Esophagus (tissue), 2 donors: ENCODE results near the gene PCBP3. TPM values are rescaled to one million over a fixed set of nuclear protein-coding genes. Genes with fewer than 3 reads are reported as not detected.

ENCODE experiments used
- H3K27ac ChIP-seq, 2 donors: one replicate each; pipeline ENCODE4 v1.5.1; 2013; ENCODE audit warnings: low read depth in 2 of 2, mild to moderate bottlenecking in 2 of 2, inconsistent platforms in 1 of 2, low read length in 1 of 2, moderate library complexity in 1 of 2
- H3K27me3 ChIP-seq, 2 donors: one replicate each; pipeline ENCODE4 v1.6.1; 2013; ENCODE audit warnings: low read length in 2 of 2, control low read depth in 1 of 2, mild to moderate bottlenecking in 1 of 2; ENCODE audit not compliant: insufficient read depth in 2 of 2, control insufficient read depth in 1 of 2
- H3K36me3 ChIP-seq, 2 donors: one replicate each; pipeline ENCODE4 v1.6.1; 2013; ENCODE audit warnings: low read length in 1 of 2; ENCODE audit not compliant: control insufficient read depth in 2 of 2, insufficient read depth in 2 of 2
- H3K4me1 ChIP-seq, 2 donors: one replicate each; pipeline ENCODE4 v1.6.1; 2013; ENCODE audit warnings: low read length in 1 of 2; ENCODE audit not compliant: control insufficient read depth in 2 of 2, insufficient read depth in 2 of 2
- H3K4me3 ChIP-seq, 2 donors: one replicate each; pipeline ENCODE4 v1.5.1; 2013; ENCODE audit warnings: low read length in 2 of 2, mild to moderate bottlenecking in 2 of 2, low read depth in 1 of 2, moderate library complexity in 1 of 2
- H3K9me3 ChIP-seq, 2 donors: one replicate each; pipeline ENCODE4 v1.6.1; 2013; ENCODE audit warnings: mild to moderate bottlenecking in 2 of 2, low read depth in 1 of 2, low read length in 1 of 2, moderate library complexity in 1 of 2; ENCODE audit not compliant: control insufficient read depth in 2 of 2, insufficient read depth in 1 of 2
- WGBS, 2 donors: extraction: QIAGEN DNeasy Blood & Tissue Kit; methylation state at CpG; one replicate each; pipeline ENCODE4 v1.1.7; 2013; 5-methylcytosine and 5-hydroxymethylcytosine counted together
- polyA plus RNA-seq, 2 donors: library from polyadenylated mRNA; stranded (reverse); fragments of 200-250 nt; gene quantifications; one replicate each; pipeline ENCODE4 v1.2.3, GENCODE V29; 2013
- donor health status: healthy with polysubstance abuse.
- donor health status: Bipolar disorder and iron deficiency.

Gene PCBP3
- polyA plus RNA-seq, 2 donors, result 0.24 to 0.67 TPM

DNA sequence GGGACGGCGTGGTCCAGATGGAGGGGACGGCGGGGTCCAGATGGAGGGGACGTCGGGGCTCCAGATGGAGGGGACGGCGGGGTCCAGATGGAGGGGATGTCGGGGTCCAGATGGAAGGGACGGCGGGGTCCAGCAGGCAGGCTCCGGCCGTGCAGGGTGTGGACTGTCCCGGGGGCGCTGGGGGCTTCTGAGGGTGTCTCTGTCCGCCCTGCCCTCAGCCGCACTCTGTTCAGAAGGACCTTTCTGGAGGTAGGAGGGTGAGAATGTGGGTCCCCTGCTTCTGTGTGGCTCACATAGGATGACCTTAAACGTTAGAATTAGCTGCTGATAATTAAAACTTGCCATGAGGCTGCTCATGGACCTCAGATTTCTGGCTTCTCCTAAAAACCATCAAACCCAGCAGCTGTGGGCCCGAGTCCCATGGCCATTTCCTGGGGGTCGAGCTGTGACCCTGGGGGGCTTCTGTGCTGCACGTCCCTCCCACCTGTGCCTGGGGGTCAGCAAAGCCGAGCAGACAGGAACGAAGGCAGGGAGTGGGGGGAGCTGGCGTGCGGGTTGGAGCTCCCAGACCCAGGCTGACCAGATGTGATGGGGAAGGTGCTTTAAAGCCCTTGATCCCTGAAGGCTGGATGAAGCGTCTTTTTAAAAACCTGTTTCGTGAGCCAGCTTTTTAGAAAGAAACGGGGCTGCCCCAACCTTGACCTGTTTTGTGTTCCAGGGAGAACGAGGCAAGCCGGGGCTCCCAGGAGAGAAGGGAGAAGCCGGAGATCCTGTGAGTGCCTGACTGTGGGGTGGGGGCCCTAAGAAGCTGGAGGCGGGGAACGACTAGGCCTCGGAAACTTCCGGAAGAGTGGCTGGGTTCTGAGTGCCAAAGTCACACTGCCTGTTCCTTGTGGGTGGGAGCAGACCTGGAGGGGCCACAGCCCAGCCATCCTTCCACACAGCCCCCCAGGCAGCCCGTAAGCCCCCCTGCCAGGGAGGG is 345.1 kb downstream of the PCBP3 start:
- Histone ChIP-seq H3K27me3 (no peaks in the 10 kb centered on the region), H3K36me3 (peaks cover 0 to 8% of the 10 kb centered on the region in 2 donors), H3K4me1 (no peaks in the 10 kb centered on the region), H3K27ac (peak overlapping the region in 1 of 2 donors; percentile 13), H3K9me3 (no peaks in the 10 kb centered on the region), H3K4me3 (no peak overlapping the region)
- WGBS, 2 donors, result 75 to 83% methylated on average over 35 to 36 of the region's 36 CpGs

DNA sequence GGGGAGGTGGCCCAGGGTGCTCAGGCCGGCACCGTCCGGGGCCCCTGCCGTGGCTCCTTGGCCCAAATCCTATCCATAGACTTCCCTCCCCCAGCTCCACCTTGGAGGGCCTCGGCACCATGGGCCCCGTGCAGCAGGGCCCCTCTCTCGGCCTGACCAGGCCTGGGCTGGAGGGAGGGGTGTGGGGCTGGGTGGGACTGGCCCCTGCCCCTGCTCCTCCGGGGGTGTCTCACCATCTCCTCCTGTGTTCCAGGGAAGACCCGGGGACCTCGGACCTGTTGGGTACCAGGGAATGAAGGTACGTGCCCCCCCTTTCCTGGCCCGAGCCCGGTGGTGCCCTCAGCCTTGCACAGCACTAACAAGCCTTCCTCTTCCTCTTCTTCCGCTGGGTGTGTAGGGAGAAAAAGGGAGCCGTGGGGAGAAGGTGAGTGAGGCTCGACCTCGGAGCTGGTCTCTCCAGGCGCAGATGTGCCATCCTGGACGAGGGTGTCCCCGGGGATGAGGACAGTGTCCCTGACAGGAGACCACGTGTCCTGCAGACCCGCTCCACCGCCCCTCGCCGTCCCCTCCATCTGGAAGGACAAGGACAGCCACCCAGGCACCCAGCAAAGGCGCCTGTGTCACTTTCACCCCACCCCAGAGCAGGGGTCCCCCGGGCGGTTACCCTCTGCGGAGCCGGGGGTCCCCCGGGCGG is 346.0 kb downstream of the PCBP3 start:
- no peaks in the 10 kb centered on the region for H3K27me3 ChIP-seq
- no peak overlapping the region for H3K4me3 ChIP-seq
- no peaks in the 10 kb centered on the region for H3K9me3 ChIP-seq
- H3K4me1 ChIP-seq, result no peaks in the 10 kb centered on the region
- H3K27ac ChIP-seq, result no peak overlapping the region
- peaks cover 0 to 8% of the 10 kb centered on the region in 2 donors for H3K36me3 ChIP-seq
- 87 to 88% methylated on average over 22 to 32 of the region's 32 CpGs for WGBS, 2 donors

DNA sequence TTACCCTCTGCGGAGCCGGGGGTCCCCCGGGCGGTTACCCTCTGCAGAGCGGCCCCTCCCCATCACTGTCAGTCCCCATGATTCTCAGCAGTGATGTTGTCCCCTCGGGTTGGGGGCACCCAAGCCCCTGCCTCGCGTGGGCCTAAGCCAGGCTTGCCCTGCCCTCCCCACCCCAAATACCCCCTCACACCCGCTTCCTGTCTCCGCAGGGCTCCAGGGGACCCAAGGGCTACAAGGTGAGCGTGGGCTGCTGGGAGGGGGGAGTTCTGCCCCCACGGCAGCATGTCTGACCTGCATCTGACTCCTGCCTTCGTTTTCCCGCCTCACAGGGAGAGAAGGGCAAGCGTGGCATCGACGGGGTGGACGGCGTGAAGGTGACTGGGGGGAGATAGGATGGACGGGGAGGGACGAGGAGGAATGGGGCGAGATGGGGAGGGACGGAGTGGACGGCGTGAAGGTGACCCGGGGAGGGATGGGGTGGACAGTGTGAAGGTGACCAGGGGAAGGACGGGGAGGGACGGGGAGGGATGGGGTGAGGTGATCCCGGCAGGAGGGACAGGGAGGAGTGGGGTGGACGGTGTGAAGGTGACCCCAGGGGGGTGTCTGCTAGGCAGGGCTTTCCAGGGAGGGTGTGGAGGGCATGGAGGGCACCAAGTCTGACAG is 346.7 kb downstream of the PCBP3 start:
- WGBS, 2 donors, result 82 to 88% methylated on average over 25 to 30 of the region's 30 CpGs
- Histone ChIP-seq H3K36me3 (peaks cover 0 to 13% of the 10 kb centered on the region in 2 donors), H3K4me3 (no peak overlapping the region), H3K27me3 (no peaks in the 10 kb centered on the region), H3K9me3 (no peaks in the 10 kb centered on the region), H3K4me1 (no peaks in the 10 kb centered on the region), H3K27ac (peak overlapping the region in 1 of 2 donors; percentile 9)

DNA sequence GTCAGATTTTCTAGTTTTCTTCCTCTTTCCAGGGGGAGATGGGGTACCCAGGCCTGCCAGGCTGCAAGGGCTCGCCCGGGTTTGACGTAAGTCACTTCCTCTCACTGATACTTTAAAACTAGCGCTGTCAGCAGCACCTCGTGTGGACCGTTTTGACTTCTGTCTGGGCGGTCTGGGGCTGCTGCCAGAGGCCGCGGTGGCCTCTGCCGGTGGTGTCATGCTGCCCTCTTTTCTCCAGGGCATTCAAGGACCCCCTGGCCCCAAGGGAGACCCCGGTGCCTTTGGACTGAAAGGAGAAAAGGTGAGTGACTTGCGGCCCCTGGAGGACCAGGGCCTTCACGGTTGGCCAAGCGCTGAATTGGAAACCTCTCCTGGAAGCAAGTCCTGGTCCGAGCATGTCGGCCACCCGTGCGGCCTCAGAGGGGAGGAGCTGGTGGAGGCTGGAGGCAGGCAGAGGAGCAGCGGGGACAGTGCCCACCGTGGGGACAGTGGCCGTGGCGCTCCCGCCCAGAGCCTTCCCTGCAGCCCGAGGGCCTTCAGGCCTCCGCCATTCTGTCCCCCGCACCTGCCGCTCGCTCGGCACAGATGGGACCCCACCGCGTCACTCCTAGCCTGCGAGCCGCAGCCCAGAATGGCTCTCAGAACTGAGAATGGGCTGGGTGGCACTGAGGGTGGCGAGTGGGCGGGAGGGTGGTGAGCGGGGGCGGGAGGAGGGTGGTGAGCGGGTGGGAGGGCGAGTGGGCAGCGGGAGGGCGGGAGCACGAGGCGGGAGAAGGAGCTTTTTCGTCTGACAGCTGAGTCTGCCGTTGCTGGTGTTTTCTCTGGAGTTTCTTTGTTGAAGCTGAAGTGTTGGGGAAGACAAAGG is 347.4 kb downstream of the PCBP3 start:
- WGBS, 2 donors, result 84 to 86% methylated on average over 45 of the region's 45 CpGs
- Histone ChIP-seq H3K36me3 (peaks cover 0 to 11% of the 10 kb centered on the region in 2 donors), H3K27ac (peak overlapping the region in 1 of 2 donors; percentile 16)

DNA sequence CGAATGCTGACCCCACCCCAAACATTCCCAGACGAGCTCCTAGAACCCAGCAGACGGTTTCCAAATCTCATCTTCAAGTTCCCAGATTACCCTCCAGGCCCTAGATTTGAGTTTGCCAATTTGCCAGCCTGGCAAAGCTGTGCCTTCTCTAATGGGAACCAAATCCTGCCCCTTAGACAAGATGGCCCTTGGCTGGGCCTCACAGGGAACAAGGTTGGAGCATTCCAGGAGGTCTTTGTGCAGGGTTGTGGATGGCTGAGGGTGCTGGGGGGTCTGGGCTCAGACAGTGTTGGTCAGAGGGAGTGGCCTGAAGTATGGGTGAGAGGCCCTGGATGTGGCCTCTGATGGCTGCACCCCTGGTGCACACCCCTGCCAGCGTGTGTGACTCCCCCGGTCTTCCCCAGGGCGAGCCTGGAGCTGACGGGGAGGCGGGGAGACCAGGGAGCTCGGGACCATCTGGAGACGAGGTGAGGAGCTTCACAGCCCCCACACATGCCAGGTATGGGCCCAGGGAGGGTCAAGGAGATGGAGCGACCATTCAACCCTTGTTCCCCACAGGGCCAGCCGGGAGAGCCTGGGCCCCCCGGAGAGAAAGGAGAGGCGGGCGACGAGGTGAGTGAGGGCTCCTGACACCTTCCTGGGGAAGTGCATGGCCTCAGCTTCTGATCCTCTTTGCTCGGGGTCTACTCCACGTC is 348.2 kb downstream of the PCBP3 start:
- Histone ChIP-seq H3K9me3 (no peaks in the 10 kb centered on the region), H3K4me1 (no peaks in the 10 kb centered on the region), H3K36me3 (peaks cover 0 to 15% of the 10 kb centered on the region in 2 donors), H3K4me3 (no peak overlapping the region), H3K27me3 (no peaks in the 10 kb centered on the region), H3K27ac (peak overlapping the region; percentile 32 to 34)
- 79 to 81% methylated on average over 18 of the region's 18 CpGs for WGBS, 2 donors

More for the DNA sequence above, 347.4 kb downstream of the PCBP3 start:
- no peaks in the 10 kb centered on the region for H3K9me3 ChIP-seq
- no peaks in the 10 kb centered on the region for H3K27me3 ChIP-seq
- H3K4me3 ChIP-seq, result no peak overlapping the region
- no peaks in the 10 kb centered on the region for H3K4me1 ChIP-seq

Other genes starting within 250 kb of the PCBP3 start
- gene COL18A1, start 238.6 kb upstream of the PCBP3 start, polyA plus RNA-seq, result 10 to 100 TPM; 29.7 to 29.9 TPM
- gene SLC19A1, start 101.3 kb upstream of the PCBP3 start, polyA plus RNA-seq, result 1 to 10 TPM; 3.1 to 3.5 TPM